IMR-90 (cell line): ENCODE results near the gene TMEM132A. TPM values are rescaled to one million over a fixed set of nuclear protein-coding genes. Genes with fewer than 3 reads are reported as not detected.

Source experiments
- ELK1 ChIP-seq: fragments of 150-350 bp; IDR thresholded peaks from 2 replicates; pipeline ENCODE4 v1.6.1; 2016; ENCODE audit warnings: low read depth, mild to moderate bottlenecking, low read length, moderate library complexity, borderline replicate concordance
- RAD21 ChIP-seq: IDR thresholded peaks from 2 replicates; pipeline ENCODE4 v1.6.1; 2012; ENCODE audit warnings: low read length, improper control_type of control experiment
- USF2 ChIP-seq: fragments of 150-350 bp; IDR thresholded peaks from 2 replicates; pipeline ENCODE4 v1.6.1; 2017; ENCODE audit warnings: mild to moderate bottlenecking, antibody characterized with exemption, low read length, low read depth
- polyA plus RNA-seq, 3 experiments: library from polyadenylated mRNA; depleted of rRNA; stranded (reverse); fragments of >200 nt; gene quantifications; 2 replicates each; pipeline ENCODE4 v1.2.3, GENCODE V29; 2012; ENCODE audit warnings: low replicate concordance in 1 of 3
- total RNA-seq: library from RNA; depleted of rRNA; stranded (reverse); fragments of >200 nt; gene quantifications from 2 replicates; pipeline ENCODE4 v1.2.3, GENCODE V29; 2012

Gene TMEM132A
- total and polyA plus RNA-seq, 2 of the 4 experiments (the other 2 are of a cell fraction) = 7.7 to 64.2 TPM

DNA sequence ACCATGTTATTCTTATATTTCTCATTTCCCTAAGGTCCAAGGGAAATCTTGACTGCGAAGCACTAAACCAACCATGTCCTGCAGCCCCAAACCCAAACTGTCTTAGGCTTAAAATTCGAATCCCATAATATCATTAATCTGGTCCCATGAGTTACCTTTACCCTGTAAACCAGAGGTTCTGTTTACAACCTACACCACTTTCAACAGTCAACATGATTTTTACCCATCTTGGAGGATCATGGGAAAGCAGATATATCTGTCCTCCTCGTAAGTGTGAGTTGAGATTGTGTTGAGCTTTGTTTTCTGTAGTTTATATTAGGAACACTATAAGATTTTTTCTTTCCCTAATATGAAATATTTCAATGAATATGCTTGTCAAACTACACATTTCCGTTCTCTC, 24.3 kb upstream of the TMEM132A start (continued):
- TF ChIP-seq ELK1 = no peak
- TF ChIP-seq USF2 = no peak
- no peak for TF ChIP-seq RAD21
